CD8-positive, alpha-beta memory T cell (primary cell): ENCODE data around the gene REEP3. TPM values are rescaled to one million over a fixed set of nuclear protein-coding genes. Genes with fewer than 3 reads are reported as not detected.

Source experiments
- CTCF ChIA-PET: fragments of 350-600 bp; sonication (Branson Sonifier 250); formaldehyde crosslinking; loops from one replicate; lab custom pipeline; 2021; ENCODE audit warnings: antibody characterized with exemption; lab: Charles Lee
- POLR2A ChIA-PET: fragments of 350-600 bp; sonication (Branson Sonifier 250); formaldehyde crosslinking; loops from one replicate; lab custom pipeline; 2021; ENCODE audit warnings: antibody characterized with exemption; lab: Charles Lee
- DNase-seq, 5 donors: peaks; one replicate each; pipeline versions ENCODE4 v3.0.0 to v3.0.0-alpha.2; 2020 to 2022; ENCODE audit warnings: mixed read lengths in 1 of 5
- H3K27ac ChIP-seq: one replicate; pipeline ENCODE4 v1.7.0; 2013; ENCODE audit warnings: low read depth, mild to moderate bottlenecking, low read length, moderate library complexity
- H3K27me3 ChIP-seq: 2 replicates; pipeline ENCODE4 v1.7.0; 2013; ENCODE audit warnings: low read length, mild to moderate bottlenecking; ENCODE audit not compliant: insufficient read depth, poor library complexity, severe bottlenecking
- H3K36me3 ChIP-seq: 2 replicates; pipeline ENCODE4 v1.7.0; 2013; ENCODE audit warnings: mild to moderate bottlenecking, low read length, moderate library complexity; ENCODE audit not compliant: insufficient read depth
- H3K4me1 ChIP-seq: 2 replicates; pipeline ENCODE4 v1.7.0; 2013; ENCODE audit warnings: mild to moderate bottlenecking, low read length, moderate library complexity; ENCODE audit not compliant: insufficient read depth
- H3K4me3 ChIP-seq: 2 replicates; pipeline ENCODE4 v1.7.0; 2013; ENCODE audit warnings: mild to moderate bottlenecking, low read length
- H3K9me3 ChIP-seq: 2 replicates; pipeline ENCODE4 v1.7.0; 2013; ENCODE audit warnings: mild to moderate bottlenecking, low read length
- H3K27ac Mint-ChIP-seq, 8 donors: one replicate each; pipeline ENCODE4 v1.8.0; 2020 to 2021; ENCODE audit warnings: mixed read lengths in 8 of 8, mild to moderate bottlenecking in 6 of 8, inconsistent platforms in 3 of 8, moderate library complexity in 3 of 8
- H3K27me3 Mint-ChIP-seq, 2 donors: one replicate each; pipeline ENCODE4 v1.8.0; 2020 to 2021; ENCODE audit warnings: mixed read lengths in 2 of 2, mild to moderate bottlenecking in 1 of 2, moderate library complexity in 1 of 2
- H3K36me3 Mint-ChIP-seq, 3 donors: one replicate each; pipeline ENCODE4 v1.8.0; 2020 to 2021; ENCODE audit warnings: mixed read lengths in 3 of 3, inconsistent platforms in 1 of 3, mild to moderate bottlenecking in 1 of 3
- H3K4me1 Mint-ChIP-seq, 3 donors: one replicate each; pipeline ENCODE4 v1.8.0; 2020 to 2021; ENCODE audit warnings: mixed read lengths in 3 of 3, inconsistent platforms in 1 of 3, mild to moderate bottlenecking in 1 of 3
- H3K4me3 Mint-ChIP-seq, 7 donors: one replicate each; pipeline ENCODE4 v1.8.0; 2020 to 2021; ENCODE audit warnings: mixed read lengths in 7 of 7, mild to moderate bottlenecking in 6 of 7, moderate library complexity in 4 of 7, inconsistent platforms in 2 of 7
- H3K9me3 Mint-ChIP-seq, 5 donors: one replicate each; pipeline ENCODE4 v1.8.0; 2020 to 2022; ENCODE audit warnings: mixed read lengths in 5 of 5, mild to moderate bottlenecking in 3 of 5, moderate library complexity in 2 of 5, inconsistent platforms in 1 of 5
- polyA plus RNA-seq: library from polyadenylated mRNA; unstranded; fragments of 300-500 nt; fragmentation: Illumina TruSeq; gene quantifications from one replicate; pipeline ENCODE4 v1.2.3, GENCODE V29; 2021
- total RNA-seq, 2 experiments: library from RNA; stranded (reverse); gene quantifications; one replicate each; pipeline ENCODE4 v1.2.3, GENCODE V29; 2021

REEP3 gene
- total and polyA plus RNA-seq, 3 experiments from 2014 or later: 7.4 to 25.5 (median 23.7) TPM

- H3K27ac Mint-ChIP-seq: no peak overlapping the region
- POLR2A ChIA-PET: no interaction called here
- DNase-seq: no peak
Observed at GRCh38 chr10:63673846-63674245, 152.6 kb downstream of the REEP3 start.

More at GRCh38 chr10:63673846-63674245, 152.6 kb downstream of the REEP3 start:
- Mint-ChIP-seq H3K4me3 (no peak overlapping the region), H3K36me3 (no peaks in the 10 kb centered on the region), H3K4me1 (no peaks in the 10 kb centered on the region), H3K27me3 (peaks cover 2 to 11% of the 10 kb centered on the region in 2 donors), H3K9me3 (no peaks in the 10 kb centered on the region)
- H3K27me3 ChIP-seq: no peaks in the 10 kb centered on the region
- no peaks in the 10 kb centered on the region for H3K9me3 ChIP-seq
- H3K4me1 ChIP-seq: no peaks in the 10 kb centered on the region
- no peaks in the 10 kb centered on the region for H3K36me3 ChIP-seq
- H3K4me3 ChIP-seq: no peak overlapping the region
- CTCF ChIA-PET: no interaction called here
- no peak overlapping the region for H3K27ac ChIP-seq

Other genes starting within 250 kb of the REEP3 start
- gene JMJD1C, start 55.4 kb upstream of the REEP3 start, total RNA-seq: 10 to 100 TPM; 41.7 to 46.0 TPM
- gene JMJD1C, start 55.4 kb upstream of the REEP3 start, polyA plus RNA-seq: 51.9 TPM